ENCODE measurements around the gene JAKMIP3.
"Not testable (repeated sequence)": the region's sequence is repeated elsewhere in the genome, so short reads cannot be mapped to it uniquely, and the experiment has no call there.

JAKMIP3 gene

DNA sequence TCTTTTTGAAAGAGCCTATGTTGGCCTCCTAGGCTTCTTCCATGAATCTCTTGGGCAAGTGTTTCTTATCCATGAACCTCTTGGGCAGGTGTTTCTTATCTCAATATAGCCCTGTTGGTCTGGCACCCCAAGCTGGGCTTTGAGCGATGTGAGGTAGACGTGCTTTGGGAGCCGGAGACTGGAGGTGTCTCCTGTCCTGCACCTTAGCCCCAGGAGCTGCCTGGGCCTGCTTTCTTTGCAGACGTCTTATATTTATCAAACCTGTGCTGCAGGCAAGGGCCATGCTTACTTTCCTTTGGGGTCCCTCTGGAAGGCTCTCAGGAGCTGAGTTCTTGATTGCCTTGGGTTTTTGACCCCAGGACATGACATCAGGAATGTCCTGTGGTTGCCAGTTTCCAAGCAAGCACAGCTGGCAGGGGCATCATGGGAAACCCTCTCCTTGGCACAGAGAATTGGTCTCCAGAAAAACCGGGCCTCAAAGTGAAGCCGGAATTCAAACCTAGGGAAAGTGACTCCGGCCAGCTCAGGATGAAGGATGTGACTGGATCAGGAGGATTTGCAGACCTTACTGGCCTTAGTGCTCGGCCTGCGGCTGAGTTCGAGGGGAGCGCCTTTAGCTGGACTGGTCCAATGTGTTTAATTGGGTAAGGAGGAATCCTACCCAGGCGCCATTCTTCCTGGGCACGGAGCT, 2.8 kb downstream of the JAKMIP3 start:
- no peak for DNase-seq

DNA sequence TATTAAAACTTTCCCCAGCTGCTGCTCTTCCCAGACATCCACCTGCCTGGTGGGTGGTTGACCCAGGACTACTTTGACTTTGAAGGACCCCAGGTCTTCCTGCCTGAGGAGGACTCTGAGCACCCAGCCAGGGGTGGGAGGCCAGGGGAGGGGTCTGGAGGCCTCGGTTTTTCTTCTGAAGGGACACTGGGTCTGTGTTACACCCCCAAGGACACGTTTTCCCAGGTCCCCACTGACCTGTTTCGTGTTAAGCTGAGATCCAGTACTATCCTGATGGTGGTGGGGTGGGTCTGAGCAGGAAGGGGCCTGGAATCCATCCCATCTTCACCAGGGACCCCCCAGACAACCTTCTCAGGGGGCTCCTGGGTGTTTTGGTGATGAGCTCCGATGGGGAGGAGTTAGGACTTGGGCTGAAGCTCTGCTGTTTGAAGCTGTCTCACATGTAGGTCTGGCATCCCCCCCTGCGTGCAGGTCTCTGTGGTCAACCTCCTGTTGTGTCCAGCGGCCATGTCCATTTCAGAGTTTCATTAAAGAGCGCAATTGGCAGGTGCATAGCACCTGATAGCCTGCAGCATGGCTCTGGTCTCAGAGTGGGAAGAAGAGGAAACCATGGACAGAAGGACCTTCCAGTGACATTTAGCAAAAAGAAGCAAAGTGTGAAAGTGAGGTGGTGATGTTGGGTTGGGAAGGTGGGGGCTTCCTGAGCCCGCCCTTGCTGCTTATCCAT, 3.5 kb downstream of the JAKMIP3 start:
- no peak for DNase-seq

DNA sequence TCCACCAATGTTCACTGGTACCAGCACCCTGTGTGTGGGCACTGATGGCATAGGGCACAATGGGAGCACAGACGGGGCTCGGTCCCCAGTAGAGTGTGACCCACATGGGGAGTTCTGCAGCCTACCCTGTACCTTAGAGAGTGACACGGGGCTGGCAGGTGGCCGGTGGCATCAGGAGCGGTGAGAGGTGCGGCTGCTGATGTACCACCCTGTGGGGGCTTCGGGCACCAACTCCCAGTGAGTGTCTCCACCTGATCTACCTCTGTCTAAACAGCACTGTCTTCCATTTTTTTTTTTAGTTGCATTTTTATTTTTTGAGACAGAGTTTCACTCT, 4.1 kb downstream of the JAKMIP3 start:
- no peak for DNase-seq

DNA sequence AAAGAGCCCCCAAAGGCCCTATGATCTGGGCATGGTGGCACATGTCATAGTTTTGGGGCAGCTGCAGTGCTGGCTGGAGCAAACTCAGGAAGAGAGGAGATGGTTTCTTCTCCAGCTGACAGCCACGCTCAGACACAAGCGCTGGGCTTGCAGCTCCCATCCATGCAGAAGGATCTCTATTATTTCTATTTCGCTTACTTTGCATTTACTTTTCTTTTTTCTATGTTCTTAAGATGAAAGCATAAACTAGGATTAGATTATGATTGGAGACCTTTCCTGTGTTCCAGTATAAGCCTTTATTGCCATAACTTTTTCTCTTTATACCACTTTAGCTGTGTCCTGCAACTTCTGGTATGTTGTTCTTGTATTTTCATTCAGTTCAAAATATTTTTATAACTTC, 5.0 kb downstream of the JAKMIP3 start:
- no peak for DNase-seq

DNA sequence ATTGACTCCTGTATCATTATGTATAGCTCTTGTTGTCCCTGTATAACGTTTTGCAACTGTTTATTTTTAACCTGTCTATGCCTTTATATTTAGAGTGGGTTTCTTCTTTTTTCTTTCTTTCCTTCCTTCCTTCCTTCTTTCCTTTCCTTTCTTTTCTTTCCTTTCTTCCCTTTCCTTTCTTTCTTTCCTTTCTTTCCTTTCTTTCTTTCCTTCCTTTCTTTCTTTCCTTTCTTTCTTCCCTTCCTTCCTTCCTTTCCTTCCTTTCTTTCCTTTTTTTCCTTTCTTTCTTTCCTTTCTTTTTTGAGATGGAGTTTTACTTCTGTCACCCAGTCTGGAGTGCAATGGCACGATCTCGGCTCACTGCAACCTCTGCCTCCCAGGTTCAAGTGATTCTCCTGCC, 5.9 kb downstream of the JAKMIP3 start:
- DNase-seq = no peak

DNA sequence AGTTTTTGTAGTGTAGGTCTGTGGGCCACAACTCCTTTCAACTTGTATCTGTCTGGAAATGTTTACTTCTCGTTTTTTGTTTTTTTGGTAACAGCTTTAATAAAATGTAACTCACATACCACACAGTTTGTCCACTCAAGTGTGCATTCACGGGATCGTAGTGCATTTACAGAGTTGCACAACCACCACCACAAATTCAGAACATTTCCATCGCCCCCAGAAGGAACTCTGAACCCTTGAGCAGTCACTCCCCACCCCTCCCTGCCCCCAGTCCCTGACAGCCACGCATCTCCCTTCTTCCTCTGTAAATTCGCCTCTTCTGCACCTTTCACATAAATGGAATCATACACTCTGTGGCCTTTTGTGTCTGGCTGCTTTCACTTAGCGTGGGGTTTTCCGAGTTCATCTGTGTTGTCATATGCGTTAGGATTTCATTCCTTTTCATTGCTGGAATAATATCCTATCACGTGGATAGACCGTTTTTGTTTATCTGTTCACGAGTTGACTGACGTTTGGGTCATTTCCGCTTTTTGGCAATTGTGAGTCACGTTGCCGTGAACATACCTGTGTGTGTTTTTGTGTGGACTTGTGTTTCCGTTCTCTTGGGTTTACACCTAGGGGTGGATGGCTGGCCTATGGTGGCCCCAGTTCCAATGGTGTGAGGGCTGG, 10.3 kb downstream of the JAKMIP3 start:
- no peak for DNase-seq

DNA sequence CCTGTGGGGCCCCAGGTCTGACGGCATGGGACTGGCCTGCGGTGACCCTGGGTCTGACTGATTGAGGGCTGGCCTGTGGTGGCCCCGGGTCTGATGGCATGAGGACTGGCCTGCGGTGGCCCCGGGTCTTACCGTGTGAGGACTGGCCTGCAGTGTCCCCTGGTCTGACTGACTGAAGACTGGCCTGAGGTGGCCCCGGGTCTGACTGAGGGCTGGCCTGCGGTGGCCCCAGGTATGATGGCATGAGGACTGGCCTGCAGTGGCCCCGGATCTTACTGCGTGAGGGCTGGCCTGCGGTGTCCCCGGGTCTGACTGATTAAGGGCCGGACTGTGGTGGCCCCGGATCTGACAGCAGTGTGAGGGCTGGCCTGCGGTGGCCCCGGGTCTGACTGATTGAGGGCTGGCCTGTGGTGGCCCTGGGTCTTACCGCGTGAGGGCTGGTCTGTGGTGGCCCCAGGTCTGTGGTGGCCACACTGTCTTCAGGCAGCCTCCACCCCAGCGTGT, 10.9 kb downstream of the JAKMIP3 start:
- no peak for DNase-seq

DNA sequence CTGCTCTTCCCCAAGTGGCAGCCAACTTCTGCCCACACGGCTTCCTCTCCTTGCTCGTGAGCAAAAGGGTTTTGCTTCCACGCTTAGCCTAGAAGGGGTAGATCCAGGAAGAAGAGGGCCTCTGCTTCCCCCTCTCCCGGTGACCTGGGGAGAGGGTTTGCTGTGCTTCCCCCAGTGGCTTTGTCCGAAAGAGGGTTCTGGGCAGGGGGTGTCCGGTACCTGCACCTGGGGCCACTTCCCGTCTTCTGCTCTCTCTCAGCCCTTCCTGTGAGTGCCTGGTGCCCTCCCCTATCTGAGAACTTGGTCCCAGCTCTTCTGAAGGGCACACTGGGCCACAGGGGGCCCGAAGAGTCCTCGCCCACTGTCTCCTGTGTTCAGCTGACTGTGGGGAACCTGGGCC, 11.3 kb downstream of the JAKMIP3 start:
- DNase-seq = no peak

DNA sequence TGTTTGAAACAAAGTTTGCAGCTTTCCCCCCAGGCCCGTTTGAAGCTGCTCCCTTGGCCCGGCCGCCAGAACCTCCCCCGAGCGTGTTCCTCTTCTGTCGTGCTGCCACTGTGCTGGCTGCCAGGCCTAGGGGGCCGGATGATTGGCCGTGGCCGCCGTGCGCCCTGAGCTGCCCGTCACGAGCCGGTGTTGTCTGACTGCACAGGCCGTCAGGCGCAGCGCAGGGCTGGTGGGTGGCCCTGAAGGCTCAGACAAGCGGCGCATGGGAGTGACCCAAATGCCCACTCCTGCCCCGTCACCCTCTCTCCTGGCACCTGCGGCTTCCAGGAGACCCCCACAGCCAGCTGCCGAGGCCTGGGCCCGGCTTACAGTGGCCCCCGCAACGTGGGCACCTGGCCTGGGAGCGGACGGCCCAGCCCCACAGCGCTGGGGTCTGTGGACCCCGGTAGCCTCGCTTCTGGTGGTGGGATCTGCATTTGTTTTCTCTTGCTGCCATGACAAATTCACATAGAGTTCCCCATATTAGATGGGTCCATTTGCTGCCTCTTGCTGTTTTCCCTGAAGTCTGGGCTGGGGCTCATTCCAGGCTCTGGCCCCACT, 13.1 kb downstream of the JAKMIP3 start:
- no peak for DNase-seq

DNA sequence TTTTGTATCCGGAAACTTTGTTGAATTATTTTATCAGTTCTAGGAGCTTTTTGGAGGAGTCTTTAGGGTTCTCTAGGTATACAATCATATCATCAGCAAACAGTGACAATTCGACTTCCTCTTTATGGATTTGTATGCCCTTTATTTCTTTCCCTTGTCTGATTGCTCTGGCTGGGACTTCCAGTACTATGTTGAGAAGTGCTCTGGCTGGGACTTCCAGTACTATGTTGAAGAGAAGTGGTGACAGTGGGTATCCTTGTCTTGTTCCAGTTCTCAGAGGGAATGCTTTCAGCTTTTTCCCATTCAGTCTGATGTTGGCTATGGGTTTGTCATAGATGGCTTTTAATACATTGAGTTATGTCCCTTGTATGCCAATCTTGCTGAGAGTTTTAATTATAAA, 18.6 kb downstream of the JAKMIP3 start:
- DNase-seq = not testable (repeated sequence)

DNA sequence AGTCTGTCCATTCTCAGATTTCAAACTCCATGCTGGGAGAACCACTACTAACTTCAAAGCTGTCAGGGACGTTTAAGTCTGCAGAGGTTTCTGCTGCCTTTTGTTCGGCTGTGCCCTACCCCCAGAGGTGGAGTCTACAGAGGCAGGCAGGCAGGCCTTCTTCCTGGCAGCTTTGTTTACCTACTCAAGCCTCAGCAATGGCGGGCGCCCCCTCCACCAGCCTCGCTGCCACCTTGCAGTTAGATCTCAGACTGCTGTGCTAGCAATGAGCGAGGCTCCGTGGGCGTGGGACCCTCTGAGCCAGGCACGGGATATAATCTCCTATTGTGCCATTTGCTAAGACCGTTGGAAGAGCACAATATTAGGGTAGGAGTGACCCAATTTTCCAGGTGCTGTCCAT, 27.5 kb downstream of the JAKMIP3 start:
- not testable (repeated sequence) for DNase-seq

DNA sequence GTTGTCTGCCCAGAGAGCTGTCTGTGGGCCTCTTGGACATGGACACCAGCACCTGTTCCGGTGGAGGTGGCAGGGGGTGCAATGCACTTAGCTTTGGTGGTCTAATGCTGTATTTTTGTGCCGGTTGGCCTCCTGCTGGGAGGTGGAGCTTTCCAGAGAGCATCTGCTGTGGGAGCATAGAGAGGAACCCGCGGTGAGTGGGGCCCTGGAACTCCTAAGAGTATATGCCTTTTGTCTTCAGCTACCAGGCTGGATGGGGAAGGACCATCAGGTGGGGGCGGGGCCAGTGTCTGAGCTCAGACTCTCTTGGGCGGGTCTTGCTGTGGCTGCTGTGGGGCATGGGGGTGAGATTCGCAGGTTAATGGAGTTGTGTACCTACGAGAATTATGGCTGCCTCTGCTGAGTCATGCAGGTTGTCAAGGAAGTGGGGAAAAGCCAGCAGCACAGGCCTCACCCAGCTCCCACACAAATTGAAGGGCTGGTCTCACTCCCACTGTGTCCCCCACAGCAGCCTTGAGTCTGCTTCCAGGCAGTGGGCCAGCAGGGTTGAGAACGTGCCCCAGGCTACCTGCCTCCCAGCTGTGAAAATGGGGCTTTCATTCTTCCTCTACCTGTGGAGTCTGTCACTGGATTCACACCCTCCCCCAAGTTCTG, 29.0 kb downstream of the JAKMIP3 start:
- DNase-seq = no peak

DNA sequence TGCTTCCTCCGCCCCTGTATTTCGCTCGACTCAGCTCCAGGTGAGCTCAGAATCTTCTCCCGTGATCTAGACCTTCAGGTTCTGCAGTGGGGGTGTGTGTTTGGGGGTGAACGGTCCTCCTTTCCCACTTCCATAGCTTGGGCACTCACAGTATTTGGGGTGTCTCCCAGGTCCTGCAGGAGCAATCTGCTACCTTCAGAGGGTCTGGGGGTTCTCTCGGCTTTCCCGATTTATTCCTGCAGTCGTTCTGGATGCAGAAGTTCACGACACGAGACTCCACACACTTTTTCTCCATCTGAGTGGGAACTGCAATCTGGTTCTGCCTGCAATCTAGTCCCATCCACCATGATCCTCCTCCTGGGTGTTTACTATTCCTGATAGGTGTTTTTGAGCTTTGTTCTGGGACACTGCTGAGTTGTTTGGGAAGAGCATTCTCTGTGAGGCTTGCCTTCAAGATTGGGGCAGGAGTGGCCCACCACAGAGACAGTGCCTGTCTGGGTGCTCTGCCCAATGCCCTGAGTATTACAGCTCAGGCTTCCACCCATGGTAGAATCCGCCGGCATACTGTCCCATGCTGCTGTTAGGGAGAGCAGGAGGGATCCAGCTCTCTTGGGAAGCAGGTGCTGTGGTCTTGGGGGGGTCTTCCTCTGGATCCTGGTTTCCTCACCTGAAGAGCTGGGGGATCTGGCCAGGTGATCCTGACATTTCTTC, 29.8 kb downstream of the JAKMIP3 start:
- DNase-seq = no peak

DNA sequence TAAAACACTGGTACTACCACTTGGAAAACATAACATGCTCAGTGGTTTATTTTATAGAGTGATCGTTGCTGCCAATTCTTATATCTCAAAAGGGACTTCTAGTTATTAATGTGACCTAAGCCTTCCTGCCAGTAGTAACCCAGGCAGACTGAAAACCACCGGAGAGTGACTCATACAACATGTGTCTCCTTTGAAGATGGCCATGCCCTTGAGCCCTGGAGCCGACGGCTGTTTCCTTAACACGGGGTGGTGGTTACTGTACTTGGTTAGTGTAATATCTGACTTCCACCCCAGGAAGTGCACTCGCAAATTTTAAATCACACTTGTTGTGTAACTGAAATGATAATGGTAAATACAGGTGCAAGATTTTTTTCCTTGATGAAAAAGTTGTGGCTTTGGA, 30.5 kb downstream of the JAKMIP3 start:
- peak; percentile 51 for DNase-seq

DNA sequence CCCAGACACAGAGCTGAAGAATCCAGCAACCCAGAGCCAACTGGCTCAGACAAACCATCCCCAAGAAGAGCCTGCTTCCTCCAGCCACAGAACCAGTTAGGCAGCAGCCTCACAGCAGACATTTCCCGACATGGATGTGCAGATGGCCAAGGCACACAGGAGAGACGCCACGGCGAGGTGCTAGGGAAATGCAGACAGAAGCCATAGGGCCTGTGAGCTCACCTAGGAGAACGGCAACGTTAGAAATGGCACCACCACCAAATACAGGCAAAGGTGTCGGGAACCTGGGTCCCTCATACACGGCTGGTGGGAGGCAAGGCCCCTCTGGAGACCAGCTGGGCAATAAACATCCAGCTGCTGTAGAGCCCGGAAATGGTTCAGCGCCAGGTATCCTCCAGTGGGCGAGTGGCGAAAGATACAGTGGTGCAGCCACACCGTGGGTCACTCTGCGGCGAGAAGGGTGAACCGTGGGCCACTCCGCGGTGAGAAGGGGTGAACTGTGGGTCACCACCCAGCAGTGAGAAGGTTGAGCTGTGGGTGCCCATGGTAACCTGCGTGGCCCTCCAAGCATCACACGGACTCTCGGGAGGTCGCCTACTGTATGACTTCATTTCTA, 31.2 kb downstream of the JAKMIP3 start:
- DNase-seq = no peak

DNA sequence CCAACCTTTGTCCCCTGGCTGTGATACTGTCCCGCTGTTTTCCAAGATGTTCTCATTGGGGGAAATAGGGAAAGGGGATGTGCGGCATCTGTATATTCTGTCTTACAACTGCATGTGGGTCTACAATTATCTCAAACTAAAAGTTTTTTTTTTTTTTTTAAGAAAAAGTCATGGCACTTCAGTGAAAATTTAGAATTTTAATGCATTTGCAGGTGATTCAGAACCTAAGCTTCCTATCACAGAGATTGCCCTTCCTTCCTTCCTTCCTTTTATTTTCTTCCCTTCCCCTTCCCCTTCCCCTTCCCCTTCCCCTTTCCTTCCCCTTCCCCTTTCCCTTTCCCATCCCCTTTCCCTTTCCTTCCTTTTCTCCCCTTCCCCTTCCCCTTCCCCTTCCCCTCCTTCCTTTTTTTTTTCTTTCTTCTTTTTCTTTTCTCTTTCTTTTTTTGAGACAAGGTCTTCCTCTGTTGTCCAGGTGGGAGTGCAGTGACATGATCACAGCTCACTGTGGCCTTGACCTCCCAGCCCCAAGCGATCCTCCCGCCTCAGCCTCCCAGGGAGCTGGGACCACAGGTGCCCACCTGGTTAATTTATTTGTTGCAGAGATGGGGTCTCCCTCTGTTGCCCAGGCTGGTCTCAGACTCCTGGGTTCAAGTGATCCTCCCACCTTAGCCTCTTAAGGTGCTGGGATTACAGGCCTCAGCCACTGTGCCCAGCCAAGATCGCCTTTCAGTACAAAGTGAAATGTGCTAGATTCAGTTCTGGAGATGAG, 32.0 kb downstream of the JAKMIP3 start:
- DNase-seq = no peak

DNA sequence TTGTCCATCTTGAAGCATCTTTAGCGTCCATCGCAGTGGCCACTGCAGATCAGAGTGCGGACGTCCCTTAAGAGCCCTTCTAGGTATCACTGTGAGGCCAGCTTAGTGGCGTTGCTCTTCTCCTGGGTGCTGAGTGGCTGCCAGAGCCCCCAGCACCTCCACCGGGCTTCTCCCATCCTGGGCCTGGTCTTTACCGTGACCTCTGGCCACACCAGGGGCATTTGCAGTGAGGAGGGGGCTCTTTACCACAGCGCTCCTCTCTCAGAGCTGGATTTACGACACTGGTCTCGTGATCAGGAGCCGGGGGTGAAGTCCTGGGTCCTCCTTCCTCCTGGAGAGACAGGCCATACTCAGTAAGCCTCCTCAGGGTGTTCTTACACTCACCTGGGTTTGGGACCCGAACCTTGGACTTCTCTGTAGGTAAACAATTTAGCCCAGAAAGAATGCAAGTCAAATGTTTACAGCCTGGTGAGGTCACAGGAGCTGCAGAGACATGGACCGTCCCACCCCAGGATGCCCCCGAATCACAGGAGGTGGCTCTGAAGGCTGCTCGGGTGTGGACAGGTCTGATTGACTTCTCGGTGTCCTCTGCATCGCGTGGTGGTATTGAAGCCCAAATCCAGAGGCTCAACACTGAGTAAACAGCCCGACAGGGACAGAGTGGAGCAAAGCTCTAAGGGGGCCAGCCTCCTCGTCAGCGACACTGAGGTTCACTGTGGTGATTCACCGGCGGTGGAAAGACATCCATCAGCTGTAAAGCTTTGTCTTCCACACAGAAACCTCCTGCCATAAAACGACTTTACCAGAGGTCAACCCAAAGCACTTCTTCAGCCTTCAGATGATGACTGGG, 33.0 kb downstream of the JAKMIP3 start:
- DNase-seq = no peak

DNA sequence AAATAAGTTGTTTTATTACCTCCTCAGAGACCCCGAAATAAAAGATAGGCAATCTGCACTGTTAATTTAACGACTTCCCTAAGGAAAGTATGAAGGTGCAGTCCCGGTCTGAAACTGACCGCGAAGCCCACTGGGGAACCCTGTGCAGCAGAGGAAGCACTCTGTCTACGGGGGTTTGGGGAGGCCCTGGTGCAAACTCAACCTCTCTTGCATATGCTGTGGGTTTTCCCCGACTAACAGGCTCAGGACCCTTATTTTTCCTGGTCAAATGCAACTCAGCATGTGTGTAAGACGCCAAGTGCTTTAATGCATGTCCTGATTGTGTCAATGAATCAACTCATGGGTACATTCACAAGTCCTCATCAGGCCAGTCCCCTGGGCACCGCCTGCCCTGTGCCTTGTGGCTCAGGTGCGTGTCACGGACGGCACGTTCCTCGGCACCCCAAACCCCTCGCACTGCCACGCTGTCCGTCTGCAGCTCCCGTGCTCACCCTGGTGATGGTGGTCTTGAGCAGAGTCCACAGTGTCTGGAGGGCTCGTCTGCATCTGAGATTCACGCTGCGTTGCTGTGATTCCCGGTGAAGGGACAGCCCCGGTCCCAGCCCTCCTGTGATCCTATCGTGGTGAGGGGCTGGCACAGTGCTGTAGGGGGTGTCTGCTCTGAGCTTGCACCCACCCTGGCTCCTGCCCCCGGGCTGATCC, 33.8 kb downstream of the JAKMIP3 start:
- no peak for DNase-seq

DNA sequence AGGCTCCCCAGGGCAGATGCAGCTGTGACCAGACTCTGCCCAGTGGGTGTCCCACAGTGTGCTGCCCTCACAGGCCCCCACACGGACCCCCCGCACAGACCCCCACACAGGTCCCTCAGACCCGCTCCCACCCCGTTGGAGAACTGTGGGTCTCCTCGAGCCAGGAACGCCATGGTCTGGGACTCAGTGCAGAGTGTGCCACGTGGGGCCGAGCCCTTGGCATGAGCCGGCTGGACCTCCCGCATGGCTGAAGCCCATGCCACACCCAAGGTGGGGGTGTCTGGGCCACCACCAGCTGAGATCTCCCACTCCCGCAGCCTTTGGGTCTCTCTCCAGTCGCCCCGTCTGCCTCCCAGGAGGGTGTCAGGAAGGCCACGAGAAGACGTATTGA, 34.3 kb downstream of the JAKMIP3 start:
- no peak for DNase-seq

All from OCI-M1 (cell line).